K562 (cell line): Measurements from ENCODE around the gene AIFM3. TPM values are rescaled to one million over a fixed set of nuclear protein-coding genes. Genes with fewer than 3 reads are reported as not detected.

Experiments
- CEBPZ ChIP-seq: fragments of 150-350 bp; IDR thresholded peaks from 2 replicates; pipeline ENCODE4 v1.6.1; 2014; ENCODE audit warnings: low read depth, mild to moderate bottlenecking, low read length, borderline replicate concordance
- IRF2 ChIP-seq: sonication (generic); formaldehyde crosslinking; IDR thresholded peaks from 2 replicates; pipeline ENCODE4 v1.8.1; 2022; ENCODE audit warnings: mild to moderate bottlenecking, missing genetic modification reagents
- NFYB ChIP-seq: IDR thresholded peaks from 2 replicates; pipeline ENCODE4 v1.6.1; 2011; ENCODE audit warnings: mild to moderate bottlenecking, moderate library complexity; ENCODE audit not compliant: insufficient read length; ENCODE audit errors: extremely low read depth
- STAG1 ChIP-seq: sonication (generic); formaldehyde crosslinking; IDR thresholded peaks from 2 replicates; pipeline ENCODE4 v1.5.0; 2020; ENCODE audit warnings: missing genetic modification reagents, borderline replicate concordance
- WHSC1 ChIP-seq: IDR thresholded peaks from one replicate; pipeline ENCODE4 v1.6.1; 2012; ENCODE audit warnings: low read length, control low read depth, inconsistent platforms
- polyA plus RNA-seq, 8 experiments: library from polyadenylated mRNA; depleted of rRNA in 4 of 8; stranded (reverse) in 5 of 8; unstranded in 3 of 8; fragments of >200 nt; fragmentation: Nextera tagmentation in 2 of 8; fragmentation: Illumina TruSeq in 1 of 8; extraction: Ambion mirVana in 2 of 8; extraction: Trizol in 1 of 8; gene quantifications; 2 replicates each; pipeline versions ENCODE4 v1.2.1 to v1.2.3, GENCODE V29; 2011 to 2014; ENCODE audit warnings: inconsistent platforms in 1 of 8, missing spikeins in 1 of 8
- total RNA-seq, 7 experiments: library from RNA; depleted of rRNA in 6 of 7; stranded (reverse); fragments of >200 nt in 6 of 7; fragmentation: Illumina TruSeq in 2 of 7; extraction: Trizol in 2 of 7; gene quantifications; 2 replicates each; pipeline versions ENCODE4 v1.2.1 to v1.2.3, GENCODE V29; 2011 to 2021; ENCODE audit warnings: low replicate concordance in 1 of 7
- TF ChIP-seq, protein P1 (sequence below): fragments of 450-650 bp; conservative IDR thresholded peaks from 2 replicates; pipeline ENCODE4 v1.6.1; 2016; ENCODE audit warnings: missing genetic modification characterization, low read depth, mild to moderate bottlenecking, control low read depth, missing compliant biosample characterization
- TF ChIP-seq, protein P2 (sequence below): fragments of 200-600 bp; sonication (generic); IDR thresholded peaks from one replicate; pipeline ENCODE4 v1.6.1; 2012; ENCODE audit warnings: mild to moderate bottlenecking, low read depth, low read length, inconsistent platforms
- TF ChIP-seq, protein P3 (sequence below): sonication (generic); formaldehyde crosslinking; IDR thresholded peaks from 2 replicates; pipeline ENCODE4 v1.8.0; 2023; ENCODE audit warnings: mild to moderate bottlenecking, missing genetic modification reagents

Gene AIFM3
- total and polyA plus RNA-seq, 9 of the 15 experiments (the other 6 are each of a cell fraction or from before 2014, with no cell fraction given) = 0.03 to 0.20 (median 0.07) TPM; not detected in 1

DNA sequence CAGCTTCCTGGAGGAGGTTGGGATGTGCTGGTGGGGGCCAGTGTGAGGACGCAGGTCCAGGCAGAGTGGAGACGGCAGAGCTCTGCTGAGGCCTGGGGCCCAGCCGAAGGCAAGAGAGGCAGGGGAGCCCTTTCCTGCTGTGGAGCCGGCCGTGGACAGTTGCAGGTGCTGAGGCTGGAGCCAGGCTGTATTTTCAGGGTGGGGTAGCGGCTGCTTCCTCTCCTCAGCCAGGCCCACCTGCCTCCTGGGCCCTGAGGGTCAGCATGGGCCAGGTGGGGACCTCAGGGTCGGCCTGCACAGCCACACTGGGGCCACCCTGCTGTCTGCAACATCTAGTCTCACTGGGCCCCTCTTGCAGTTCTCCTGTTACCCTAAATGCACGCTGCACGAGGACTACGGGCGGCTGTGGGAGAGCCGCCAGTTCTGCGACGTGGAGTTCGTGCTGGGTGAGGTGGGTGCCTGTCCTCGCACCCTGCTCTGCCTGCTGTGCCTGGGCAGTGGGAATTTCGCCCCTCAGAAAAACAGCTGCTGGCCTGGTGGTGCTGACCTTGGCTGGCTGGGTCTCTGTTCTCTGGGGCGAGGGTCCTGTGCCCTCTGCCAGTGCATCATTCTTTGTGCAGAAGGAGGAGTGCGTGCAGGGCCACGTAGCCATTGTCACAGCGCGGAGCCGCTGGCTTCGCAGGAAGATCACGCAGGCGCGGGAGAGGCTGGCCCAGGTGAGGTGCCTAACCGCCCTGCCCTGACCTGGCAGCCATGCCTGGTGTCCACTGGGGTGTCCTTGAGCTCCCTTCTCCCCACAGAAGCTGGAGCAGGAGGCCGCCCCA is 26.5 kb downstream of the AIFM3 start (continued):
- TF ChIP-seq, protein P1, sequence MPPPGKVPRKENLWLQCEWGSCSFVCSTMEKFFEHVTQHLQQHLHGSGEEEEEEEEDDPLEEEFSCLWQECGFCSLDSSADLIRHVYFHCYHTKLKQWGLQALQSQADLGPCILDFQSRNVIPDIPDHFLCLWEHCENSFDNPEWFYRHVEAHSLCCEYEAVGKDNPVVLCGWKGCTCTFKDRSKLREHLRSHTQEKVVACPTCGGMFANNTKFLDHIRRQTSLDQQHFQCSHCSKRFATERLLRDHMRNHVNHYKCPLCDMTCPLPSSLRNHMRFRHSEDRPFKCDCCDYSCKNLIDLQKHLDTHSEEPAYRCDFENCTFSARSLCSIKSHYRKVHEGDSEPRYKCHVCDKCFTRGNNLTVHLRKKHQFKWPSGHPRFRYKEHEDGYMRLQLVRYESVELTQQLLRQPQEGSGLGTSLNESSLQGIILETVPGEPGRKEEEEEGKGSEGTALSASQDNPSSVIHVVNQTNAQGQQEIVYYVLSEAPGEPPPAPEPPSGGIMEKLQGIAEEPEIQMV (tag) = no peak
- no peak for TF ChIP-seq CEBPZ
- TF ChIP-seq, protein P2, sequence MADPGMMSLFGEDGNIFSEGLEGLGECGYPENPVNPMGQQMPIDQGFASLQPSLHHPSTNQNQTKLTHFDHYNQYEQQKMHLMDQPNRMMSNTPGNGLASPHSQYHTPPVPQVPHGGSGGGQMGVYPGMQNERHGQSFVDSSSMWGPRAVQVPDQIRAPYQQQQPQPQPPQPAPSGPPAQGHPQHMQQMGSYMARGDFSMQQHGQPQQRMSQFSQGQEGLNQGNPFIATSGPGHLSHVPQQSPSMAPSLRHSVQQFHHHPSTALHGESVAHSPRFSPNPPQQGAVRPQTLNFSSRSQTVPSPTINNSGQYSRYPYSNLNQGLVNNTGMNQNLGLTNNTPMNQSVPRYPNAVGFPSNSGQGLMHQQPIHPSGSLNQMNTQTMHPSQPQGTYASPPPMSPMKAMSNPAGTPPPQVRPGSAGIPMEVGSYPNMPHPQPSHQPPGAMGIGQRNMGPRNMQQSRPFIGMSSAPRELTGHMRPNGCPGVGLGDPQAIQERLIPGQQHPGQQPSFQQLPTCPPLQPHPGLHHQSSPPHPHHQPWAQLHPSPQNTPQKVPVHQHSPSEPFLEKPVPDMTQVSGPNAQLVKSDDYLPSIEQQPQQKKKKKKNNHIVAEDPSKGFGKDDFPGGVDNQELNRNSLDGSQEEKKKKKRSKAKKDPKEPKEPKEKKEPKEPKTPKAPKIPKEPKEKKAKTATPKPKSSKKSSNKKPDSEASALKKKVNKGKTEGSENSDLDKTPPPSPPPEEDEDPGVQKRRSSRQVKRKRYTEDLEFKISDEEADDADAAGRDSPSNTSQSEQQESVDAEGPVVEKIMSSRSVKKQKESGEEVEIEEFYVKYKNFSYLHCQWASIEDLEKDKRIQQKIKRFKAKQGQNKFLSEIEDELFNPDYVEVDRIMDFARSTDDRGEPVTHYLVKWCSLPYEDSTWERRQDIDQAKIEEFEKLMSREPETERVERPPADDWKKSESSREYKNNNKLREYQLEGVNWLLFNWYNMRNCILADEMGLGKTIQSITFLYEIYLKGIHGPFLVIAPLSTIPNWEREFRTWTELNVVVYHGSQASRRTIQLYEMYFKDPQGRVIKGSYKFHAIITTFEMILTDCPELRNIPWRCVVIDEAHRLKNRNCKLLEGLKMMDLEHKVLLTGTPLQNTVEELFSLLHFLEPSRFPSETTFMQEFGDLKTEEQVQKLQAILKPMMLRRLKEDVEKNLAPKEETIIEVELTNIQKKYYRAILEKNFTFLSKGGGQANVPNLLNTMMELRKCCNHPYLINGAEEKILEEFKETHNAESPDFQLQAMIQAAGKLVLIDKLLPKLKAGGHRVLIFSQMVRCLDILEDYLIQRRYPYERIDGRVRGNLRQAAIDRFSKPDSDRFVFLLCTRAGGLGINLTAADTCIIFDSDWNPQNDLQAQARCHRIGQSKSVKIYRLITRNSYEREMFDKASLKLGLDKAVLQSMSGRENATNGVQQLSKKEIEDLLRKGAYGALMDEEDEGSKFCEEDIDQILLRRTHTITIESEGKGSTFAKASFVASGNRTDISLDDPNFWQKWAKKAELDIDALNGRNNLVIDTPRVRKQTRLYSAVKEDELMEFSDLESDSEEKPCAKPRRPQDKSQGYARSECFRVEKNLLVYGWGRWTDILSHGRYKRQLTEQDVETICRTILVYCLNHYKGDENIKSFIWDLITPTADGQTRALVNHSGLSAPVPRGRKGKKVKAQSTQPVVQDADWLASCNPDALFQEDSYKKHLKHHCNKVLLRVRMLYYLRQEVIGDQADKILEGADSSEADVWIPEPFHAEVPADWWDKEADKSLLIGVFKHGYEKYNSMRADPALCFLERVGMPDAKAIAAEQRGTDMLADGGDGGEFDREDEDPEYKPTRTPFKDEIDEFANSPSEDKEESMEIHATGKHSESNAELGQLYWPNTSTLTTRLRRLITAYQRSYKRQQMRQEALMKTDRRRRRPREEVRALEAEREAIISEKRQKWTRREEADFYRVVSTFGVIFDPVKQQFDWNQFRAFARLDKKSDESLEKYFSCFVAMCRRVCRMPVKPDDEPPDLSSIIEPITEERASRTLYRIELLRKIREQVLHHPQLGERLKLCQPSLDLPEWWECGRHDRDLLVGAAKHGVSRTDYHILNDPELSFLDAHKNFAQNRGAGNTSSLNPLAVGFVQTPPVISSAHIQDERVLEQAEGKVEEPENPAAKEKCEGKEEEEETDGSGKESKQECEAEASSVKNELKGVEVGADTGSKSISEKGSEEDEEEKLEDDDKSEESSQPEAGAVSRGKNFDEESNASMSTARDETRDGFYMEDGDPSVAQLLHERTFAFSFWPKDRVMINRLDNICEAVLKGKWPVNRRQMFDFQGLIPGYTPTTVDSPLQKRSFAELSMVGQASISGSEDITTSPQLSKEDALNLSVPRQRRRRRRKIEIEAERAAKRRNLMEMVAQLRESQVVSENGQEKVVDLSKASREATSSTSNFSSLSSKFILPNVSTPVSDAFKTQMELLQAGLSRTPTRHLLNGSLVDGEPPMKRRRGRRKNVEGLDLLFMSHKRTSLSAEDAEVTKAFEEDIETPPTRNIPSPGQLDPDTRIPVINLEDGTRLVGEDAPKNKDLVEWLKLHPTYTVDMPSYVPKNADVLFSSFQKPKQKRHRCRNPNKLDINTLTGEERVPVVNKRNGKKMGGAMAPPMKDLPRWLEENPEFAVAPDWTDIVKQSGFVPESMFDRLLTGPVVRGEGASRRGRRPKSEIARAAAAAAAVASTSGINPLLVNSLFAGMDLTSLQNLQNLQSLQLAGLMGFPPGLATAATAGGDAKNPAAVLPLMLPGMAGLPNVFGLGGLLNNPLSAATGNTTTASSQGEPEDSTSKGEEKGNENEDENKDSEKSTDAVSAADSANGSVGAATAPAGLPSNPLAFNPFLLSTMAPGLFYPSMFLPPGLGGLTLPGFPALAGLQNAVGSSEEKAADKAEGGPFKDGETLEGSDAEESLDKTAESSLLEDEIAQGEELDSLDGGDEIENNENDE = no peak
- TF ChIP-seq WHSC1 = peak; percentile 63
- TF ChIP-seq NFYB = no peak
- TF ChIP-seq, protein P3, sequence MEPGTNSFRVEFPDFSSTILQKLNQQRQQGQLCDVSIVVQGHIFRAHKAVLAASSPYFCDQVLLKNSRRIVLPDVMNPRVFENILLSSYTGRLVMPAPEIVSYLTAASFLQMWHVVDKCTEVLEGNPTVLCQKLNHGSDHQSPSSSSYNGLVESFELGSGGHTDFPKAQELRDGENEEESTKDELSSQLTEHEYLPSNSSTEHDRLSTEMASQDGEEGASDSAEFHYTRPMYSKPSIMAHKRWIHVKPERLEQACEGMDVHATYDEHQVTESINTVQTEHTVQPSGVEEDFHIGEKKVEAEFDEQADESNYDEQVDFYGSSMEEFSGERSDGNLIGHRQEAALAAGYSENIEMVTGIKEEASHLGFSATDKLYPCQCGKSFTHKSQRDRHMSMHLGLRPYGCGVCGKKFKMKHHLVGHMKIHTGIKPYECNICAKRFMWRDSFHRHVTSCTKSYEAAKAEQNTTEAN (CRISPR knock-in tag) = no peak
- TF ChIP-seq STAG1 (CRISPR knock-in tag) = no peak
- no peak for TF ChIP-seq IRF2
